Thyroid gland (tissue), 4 donors: Measurements from ENCODE around the gene ZNRF4. TPM values are rescaled to one million over a fixed set of nuclear protein-coding genes. Genes with fewer than 3 reads are reported as not detected.

Source experiments
- DNase-seq, 2 donors: peaks; one replicate each; pipeline ENCODE4 v3.0.0-alpha.2; 2019
- H3K27ac ChIP-seq, 3 donors: fragments of 200-600 bp; sonication (generic); 1 replicate in 2 of 3; 2 replicates in 1 of 3; pipeline ENCODE4 v1.5.1; 2016 to 2019; ENCODE audit warnings: mild to moderate bottlenecking in 1 of 3, moderate library complexity in 1 of 3
- H3K27me3 ChIP-seq: fragments of 200-600 bp; sonication (generic); one replicate; pipeline ENCODE4 v1.5.1; 2019
- H3K36me3 ChIP-seq, 2 donors: fragments of 200-600 bp; sonication (generic); one replicate each; pipeline ENCODE4 v1.5.1; 2016 to 2019
- H3K4me1 ChIP-seq, 2 donors: fragments of 200-600 bp; sonication (generic); one replicate each; pipeline ENCODE4 v1.5.1; 2017 to 2019
- H3K4me3 ChIP-seq, 3 donors: fragments of 200-600 bp; sonication (generic); replicated peaks in 1 of 3; 1 replicate in 2 of 3; 2 replicates in 1 of 3; pipeline ENCODE4 v1.5.1; 2016; ENCODE audit warnings: mild to moderate bottlenecking in 1 of 3
- H3K9me3 ChIP-seq: fragments of 200-600 bp; sonication (generic); one replicate; pipeline ENCODE4 v1.5.1; 2017
- CTCF ChIP-seq, 6 experiments: fragments of 200-600 bp in 3 of 6; fragments of 450-650 bp in 3 of 6; sonication (generic) in 3 of 6; IDR thresholded peaks; one replicate each; pipeline ENCODE4 v1.5.1; 2016 to 2019; ENCODE audit warnings: antibody characterized with exemption in 6 of 6, mild to moderate bottlenecking in 2 of 6, inconsistent platforms in 1 of 6, moderate library complexity in 1 of 6
- POLR2A ChIP-seq, 2 donors: fragments of 450-650 bp; IDR thresholded peaks; one replicate each; pipeline ENCODE4 v1.6.1; 2017; ENCODE audit warnings: antibody characterized with exemption in 2 of 2, mild to moderate bottlenecking in 2 of 2, moderate library complexity in 1 of 2
- WGBS, 2 donors: methylation state at CpG; one replicate each; pipeline ENCODE4 v1.1.5; 2017; 5-methylcytosine and 5-hydroxymethylcytosine counted together
- intact Hi-C: fragments of 100-400 bp; cut with DNase I; formaldehyde crosslinking; loops from one replicate; pipeline ENCODE4 v1.15.1; 2023
- total RNA-seq, 4 donors: library from RNA; depleted of rRNA; stranded (reverse); fragments of >200 nt; gene quantifications; one replicate each; pipeline ENCODE4 v1.2.3, GENCODE V29; 2016

ZNRF4 gene
- total RNA-seq, 4 donors from 2014 or later: 0.40 TPM; not detected in 3

- H3K27me3 ChIP-seq: no peaks in the 10 kb centered on the region
- WGBS, 2 donors: 36 to 52% methylated on average over 15 of the region's 15 CpGs
- intact Hi-C loops: no loop called here
Observed at GRCh38 chr19:5448374-5448773, 6.8 kb upstream of the ZNRF4 start.

GRCh38 chr19:5450482-5451126, 4.6 kb upstream of the ZNRF4 start:
- intact Hi-C loops: no loop called here
- Histone ChIP-seq H3K4me1 (no peaks in the 10 kb centered on the region), H3K36me3 (no peaks in the 10 kb centered on the region), H3K27me3 (no peaks in the 10 kb centered on the region), H3K27ac (no peak overlapping the region), H3K9me3 (no peaks in the 10 kb centered on the region), H3K4me3 (no peak overlapping the region)
- no peak for DNase-seq
- no peak for TF ChIP-seq POLR2A (IDR thresholded peaks at IDR 0.05)
- no peak for TF ChIP-seq CTCF (IDR thresholded peaks at IDR 0.05)
- WGBS, 2 donors: 48 to 54% methylated on average over 9 of the region's 9 CpGs

More at GRCh38 chr19:5448374-5448773, 6.8 kb upstream of the ZNRF4 start:
- no peak overlapping the region for H3K4me3 ChIP-seq
- H3K4me1 ChIP-seq: no peaks in the 10 kb centered on the region
- DNase-seq: no peak
- TF ChIP-seq CTCF (IDR thresholded peaks at IDR 0.05) (no peak), POLR2A (IDR thresholded peaks at IDR 0.05) (no peak)
- no peak overlapping the region for H3K27ac ChIP-seq
- no peaks in the 10 kb centered on the region for H3K36me3 ChIP-seq
- no peaks in the 10 kb centered on the region for H3K9me3 ChIP-seq

- no peaks in the 10 kb centered on the region for H3K27me3 ChIP-seq
- H3K9me3 ChIP-seq: no peaks in the 10 kb centered on the region
- no peak for DNase-seq
- no peaks in the 10 kb centered on the region for H3K36me3 ChIP-seq
- intact Hi-C loops: no loop called here
- H3K27ac ChIP-seq: no peak overlapping the region
- no peak for TF ChIP-seq CTCF (IDR thresholded peaks at IDR 0.05)
- no peak for TF ChIP-seq POLR2A (IDR thresholded peaks at IDR 0.05)
- H3K4me1 ChIP-seq: no peaks in the 10 kb centered on the region
- H3K4me3 ChIP-seq: no peak overlapping the region
- 60 to 70% methylated on average over 8 to 10 of the region's 10 CpGs for WGBS, 2 donors
Observed at GRCh38 chr19:5451494-5451893, 3.7 kb upstream of the ZNRF4 start.

GRCh38 chr19:5452594-5453565, 2.3 kb upstream of the ZNRF4 start:
- Histone ChIP-seq H3K9me3 (no peaks in the 10 kb centered on the region), H3K27me3 (no peaks in the 10 kb centered on the region), H3K36me3 (no peaks in the 10 kb centered on the region), H3K27ac (no peak overlapping the region), H3K4me1 (no peaks in the 10 kb centered on the region), H3K4me3 (no peak overlapping the region)
- no peak for DNase-seq
- WGBS, 2 donors: 77 to 88% methylated on average over 10 to 16 of the region's 16 CpGs
- intact Hi-C loops: no loop called here
- TF ChIP-seq POLR2A (IDR thresholded peaks at IDR 0.05): no peak
- TF ChIP-seq CTCF (IDR thresholded peaks at IDR 0.05): no peak

GRCh38 chr19:5454743-5455142, 474 bp upstream of the ZNRF4 start:
- H3K36me3 ChIP-seq: no peaks in the 10 kb centered on the region
- no peaks in the 10 kb centered on the region for H3K9me3 ChIP-seq
- WGBS, 2 donors: 83% methylated on average over 4 of the region's 5 CpGs
- DNase-seq: no peak
- H3K27ac ChIP-seq: no peak overlapping the region
- intact Hi-C loops: no loop called here
- no peaks in the 10 kb centered on the region for H3K4me1 ChIP-seq
- H3K27me3 ChIP-seq: no peaks in the 10 kb centered on the region
- TF ChIP-seq POLR2A (IDR thresholded peaks at IDR 0.05): no peak
- TF ChIP-seq CTCF (IDR thresholded peaks at IDR 0.05): no peak
- no peak overlapping the region for H3K4me3 ChIP-seq
